ENCODE results near the gene ZNF511. TPM values are rescaled to one million over a fixed set of nuclear protein-coding genes. Genes with fewer than 3 reads are reported as not detected.

Gene ZNF511
- total and polyA plus RNA-seq, 2 donors (not counting 1 experiment from before 2014, with no cell fraction given) = 30.7 to 45.1 TPM

- no peak overlapping the region for H3K27ac ChIP-seq (ENCODE audit: low read length in 2 of 2)
- no peak overlapping the region for H3K27ac Mint-ChIP-seq
- peaks cover 0 to 24% (median 7%) of the 10 kb centered on the region in 4 experiments for H3K27me3 ChIP-seq (replicated peaks in 1 of 4; ENCODE audit: control extremely low read depth in 1 of 4, control insufficient read depth in 3 of 4, insufficient read depth in 4 of 4, low read length in 3 of 4)
- no peak overlapping the region for H3K4me2 ChIP-seq (replicated peaks; ENCODE audit: low read depth, low read length, poor library complexity, severe bottlenecking)
- CTCF ChIA-PET = no interaction called here
- H3K9ac ChIP-seq (ENCODE audit: low read length) = no peak overlapping the region
- H3K36me3 ChIP-seq (replicated peaks in 1 of 2; ENCODE audit: control extremely low read depth in 1 of 2, control insufficient read depth in 1 of 2, extremely low read depth in 1 of 2, insufficient read depth in 2 of 2, low read length in 1 of 2) = no peaks in the 10 kb centered on the region
- no peak overlapping the region for H3K4me3 Mint-ChIP-seq
- no peak overlapping the region for H3K4me3 ChIP-seq (ENCODE audit: control extremely low read depth in 1 of 5, extremely low read depth in 1 of 5, insufficient read depth in 1 of 5, low read depth in 2 of 5, low read length in 4 of 5)
- peaks cover 3% of the 10 kb centered on the region for H3K79me2 ChIP-seq (ENCODE audit: control insufficient read depth, insufficient read depth, low read length)
- H3K9me3 Mint-ChIP-seq (ENCODE audit: insufficient read depth) = no peaks in the 10 kb centered on the region
- POLR2A ChIA-PET = no interaction called here
- TF ChIP-seq EZH2 (IDR thresholded peaks at IDR 0.05; ENCODE audit: borderline replicate concordance, insufficient read depth, low read depth, low read length, poor library complexity, severe bottlenecking) (no peak), CTCF (IDR thresholded peaks at IDR 0.05) (no peak)
- H3K27me3 Mint-ChIP-seq = peaks cover 17% of the 10 kb centered on the region
- H4K20me1 ChIP-seq (ENCODE audit: control insufficient read depth, insufficient read depth, low read length, poor library complexity, severe bottlenecking) = no peaks in the 10 kb centered on the region
- intact Hi-C loops (cut with micrococcal nuclease) = no loop called here
- ATAC-seq (ENCODE audit: low read depth) (no peak), DNase-seq (no peak)
- 60% methylated on average over 6 of the region's 9 CpGs for WGBS (ENCODE audit: insufficient coverage)
- H3K9me3 ChIP-seq (ENCODE audit: control extremely low read depth in 1 of 3, control insufficient read depth in 2 of 3, insufficient read depth in 1 of 3, low read length in 2 of 3) = peaks cover 0 to 15% (median 0%) of the 10 kb centered on the region in 3 donors
- no peak overlapping the region for H2AFZ ChIP-seq (ENCODE audit: insufficient read depth, low read depth, low read length, poor library complexity, severe bottlenecking)
- peaks cover 10% of the 10 kb centered on the region for H3K4me1 Mint-ChIP-seq
- peaks cover 0 to 3% of the 10 kb centered on the region in 2 donors for H3K4me1 ChIP-seq (ENCODE audit: control insufficient read depth in 2 of 2, insufficient read depth in 2 of 2, low read length in 2 of 2)
Measured at GRCh38 chr10:133349577-133350011, 40.9 kb downstream of the ZNF511 start.

- 83% methylated on average over 12 of the region's 12 CpGs for WGBS (ENCODE audit: insufficient coverage)
- Mint-ChIP-seq H3K4me1 (peaks cover 10% of the 10 kb centered on the region), H3K27me3 (peaks cover 10% of the 10 kb centered on the region), H3K4me3 (no peak overlapping the region), H3K27ac (no peak overlapping the region), H3K9me3 (ENCODE audit: insufficient read depth) (no peaks in the 10 kb centered on the region)
- Histone ChIP-seq H3K27me3 (replicated peaks in 1 of 4; ENCODE audit: control extremely low read depth in 1 of 4, control insufficient read depth in 3 of 4, insufficient read depth in 4 of 4, low read length in 3 of 4) (peaks cover 0 to 19% (median 5%) of the 10 kb centered on the region in 4 experiments), H3K79me2 (ENCODE audit: control insufficient read depth, insufficient read depth, low read length) (peaks cover 11% of the 10 kb centered on the region), H3K36me3 (replicated peaks in 1 of 2; ENCODE audit: control extremely low read depth in 1 of 2, control insufficient read depth in 1 of 2, extremely low read depth in 1 of 2, insufficient read depth in 2 of 2, low read length in 1 of 2) (no peaks in the 10 kb centered on the region), H4K20me1 (ENCODE audit: control insufficient read depth, insufficient read depth, low read length, poor library complexity, severe bottlenecking) (peaks cover 1% of the 10 kb centered on the region), H3K4me1 (ENCODE audit: control insufficient read depth in 2 of 2, insufficient read depth in 2 of 2, low read length in 2 of 2) (peaks cover 0 to 6% of the 10 kb centered on the region in 2 donors), H2AFZ (ENCODE audit: insufficient read depth, low read depth, low read length, poor library complexity, severe bottlenecking) (no peak overlapping the region), H3K4me2 (replicated peaks; ENCODE audit: low read depth, low read length, poor library complexity, severe bottlenecking) (no peak overlapping the region), H3K4me3 (ENCODE audit: control extremely low read depth in 1 of 5, extremely low read depth in 1 of 5, insufficient read depth in 1 of 5, low read depth in 2 of 5, low read length in 4 of 5) (no peak overlapping the region), H3K9ac (ENCODE audit: low read length) (no peak overlapping the region), H3K27ac (ENCODE audit: low read length in 2 of 2) (no peak overlapping the region), H3K9me3 (ENCODE audit: control extremely low read depth in 1 of 3, control insufficient read depth in 2 of 3, insufficient read depth in 1 of 3, low read length in 2 of 3) (peaks cover 0 to 15% (median 0%) of the 10 kb centered on the region in 3 donors)
- ATAC-seq (ENCODE audit: low read depth) (no peak), DNase-seq (no peak)
- TF ChIP-seq CTCF (IDR thresholded peaks at IDR 0.05) = no peak
- no peak for TF ChIP-seq EZH2 (IDR thresholded peaks at IDR 0.05; ENCODE audit: borderline replicate concordance, insufficient read depth, low read depth, low read length, poor library complexity, severe bottlenecking)
- ChIA-PET POLR2A (no interaction called here), CTCF (no interaction called here)
- intact Hi-C loops (cut with micrococcal nuclease) = no loop called here
Measured at GRCh38 chr10:133350283-133350949, 41.7 kb downstream of the ZNF511 start.
